GM23338 (cell line): Measurements from ENCODE around the gene RNF13. TPM values are rescaled to one million over a fixed set of nuclear protein-coding genes. Genes with fewer than 3 reads are reported as not detected.

Experiments
- ATAC-seq: fragments of 200-7000 bp; cut with Tn5 transposase; 3 replicates; pipeline ENCODE4 v1.9.1; 2020
- DNase-seq: peaks from one replicate; pipeline ENCODE4 v3.0.0-alpha.2; 2015; ENCODE audit warnings: low spot score
- H2AFZ ChIP-seq: fragments of 200-600 bp; sonication (generic); 2 replicates; pipeline ENCODE4 v1.8.0; 2016; ENCODE audit warnings: antibody characterized with exemption, mild to moderate bottlenecking, moderate library complexity
- H3F3A ChIP-seq: fragments of 200-600 bp; sonication (generic); replicated peaks from 2 replicates; pipeline ENCODE4 v1.8.0; 2017; ENCODE audit warnings: antibody characterized with exemption, mixed run types, low read depth
- H3K27ac ChIP-seq: fragments of 200-600 bp; sonication (generic); 2 replicates; pipeline ENCODE4 v1.6.1; 2016; ENCODE audit warnings: low read depth
- H3K27me3 ChIP-seq: fragments of 200-600 bp; sonication (generic); 2 replicates; pipeline ENCODE4 v1.8.0; 2016; ENCODE audit warnings: mild to moderate bottlenecking, mixed run types, moderate library complexity; ENCODE audit not compliant: insufficient read depth
- H3K36me3 ChIP-seq: fragments of 200-600 bp; sonication (generic); 2 replicates; pipeline ENCODE4 v1.8.0; 2016; ENCODE audit warnings: mild to moderate bottlenecking; ENCODE audit not compliant: insufficient read depth
- H3K4me1 ChIP-seq: fragments of 200-600 bp; sonication (generic); 2 replicates; pipeline ENCODE4 v1.8.0; 2016; ENCODE audit warnings: mild to moderate bottlenecking, moderate library complexity; ENCODE audit not compliant: insufficient read depth
- H3K4me2 ChIP-seq: fragments of 200-600 bp; sonication (generic); 2 replicates; pipeline ENCODE4 v1.7.1; 2017; ENCODE audit warnings: mixed run types
- H3K4me3 ChIP-seq: fragments of 200-600 bp; sonication (generic); 2 replicates; pipeline ENCODE4 v1.6.1; 2016; ENCODE audit warnings: mixed run types
- H3K79me2 ChIP-seq: fragments of 200-600 bp; sonication (generic); replicated peaks from 2 replicates; pipeline ENCODE4 v1.8.0; 2017; ENCODE audit warnings: mild to moderate bottlenecking; ENCODE audit not compliant: insufficient read depth
- H3K9me2 ChIP-seq: fragments of 200-600 bp; sonication (generic); 2 replicates; pipeline ENCODE4 v1.8.0; 2017; ENCODE audit not compliant: insufficient read depth
- H4K20me1 ChIP-seq: fragments of 200-600 bp; sonication (generic); replicated peaks from 2 replicates; pipeline ENCODE4 v1.8.0; 2017; ENCODE audit warnings: mild to moderate bottlenecking; ENCODE audit not compliant: insufficient read depth
- H3K27ac Mint-ChIP-seq: 2 replicates; pipeline ENCODE4 v1.8.0; 2020; ENCODE audit warnings: inconsistent platforms, mild to moderate bottlenecking, moderate library complexity, mixed read lengths
- H3K27me3 Mint-ChIP-seq: 3 replicates; pipeline ENCODE4 v1.8.0; 2022; ENCODE audit warnings: low read depth, mild to moderate bottlenecking, moderate library complexity, mixed read lengths, inconsistent platforms; ENCODE audit not compliant: insufficient read depth, poor library complexity
- H3K36me3 Mint-ChIP-seq: 3 replicates; pipeline ENCODE4 v1.8.0; 2021; ENCODE audit warnings: low read depth, mild to moderate bottlenecking, inconsistent platforms, moderate library complexity, mixed read lengths
- H3K4me1 Mint-ChIP-seq: 3 replicates; pipeline ENCODE4 v1.8.0; 2020; ENCODE audit warnings: mild to moderate bottlenecking, inconsistent platforms, mixed read lengths
- H3K4me3 Mint-ChIP-seq: 3 replicates; pipeline ENCODE4 v1.8.0; 2021; ENCODE audit warnings: moderate library complexity, mild to moderate bottlenecking, inconsistent platforms, mixed read lengths
- H3K9me3 Mint-ChIP-seq: 3 replicates; pipeline ENCODE4 v1.8.0; 2020; ENCODE audit warnings: moderate library complexity, mild to moderate bottlenecking, inconsistent platforms, mixed read lengths
- CREB1 ChIP-seq: fragments of 250-450 bp; sonication (Bioruptor Pico); IDR thresholded peaks from 2 replicates; pipeline ENCODE4 v1.5.0; 2020; ENCODE audit warnings: low read depth, mild to moderate bottlenecking, moderate library complexity
- EZH2 ChIP-seq: fragments of 200-600 bp; sonication (generic); IDR thresholded peaks from one replicate; pipeline ENCODE4 v1.8.0; 2017; ENCODE audit warnings: antibody characterized with exemption, mild to moderate bottlenecking, low read depth; ENCODE audit not compliant: unreplicated experiment
- EZH2phosphoT487 ChIP-seq: fragments of 200-600 bp; sonication (generic); IDR thresholded peaks from one replicate; pipeline ENCODE4 v1.8.1; 2018; ENCODE audit warnings: antibody characterized with exemption; ENCODE audit not compliant: unreplicated experiment
- JUNB ChIP-seq: IDR thresholded peaks from one replicate; pipeline ENCODE4 v1.6.1; 2016; ENCODE audit warnings: antibody characterized with exemption; ENCODE audit not compliant: unreplicated experiment
- NANOG ChIP-seq: IDR thresholded peaks from 2 replicates; pipeline ENCODE4 v1.6.1; 2016; ENCODE audit warnings: antibody characterized with exemption, borderline replicate concordance
- POLR2AphosphoS5 ChIP-seq: IDR thresholded peaks from 2 replicates; pipeline ENCODE4 v1.6.1; 2016; ENCODE audit warnings: antibody characterized with exemption, low read depth
- STAT1 ChIP-seq: IDR thresholded peaks from one replicate; pipeline ENCODE4 v1.6.1; 2016; ENCODE audit warnings: antibody characterized with exemption; ENCODE audit not compliant: unreplicated experiment
- ZNF114 ChIP-seq: fragments of 250-450 bp; sonication (Bioruptor Pico); IDR thresholded peaks from 2 replicates; pipeline ENCODE4 v1.5.0; 2020; ENCODE audit warnings: mild to moderate bottlenecking, moderate library complexity
- ZNF331 ChIP-seq: fragments of 250-450 bp; sonication (Bioruptor Pico); IDR thresholded peaks from 2 replicates; pipeline ENCODE4 v1.5.0; 2020; ENCODE audit warnings: low read depth, mild to moderate bottlenecking, moderate library complexity
- polyA plus RNA-seq: library from polyadenylated mRNA; unstranded; fragments of >200 nt; fragmentation: Nextera tagmentation; extraction: Ambion mirVana; gene quantifications from 2 replicates; pipeline ENCODE4 v1.2.1, GENCODE V29; 2016
- total RNA-seq: library from RNA; depleted of rRNA; stranded (reverse); fragments of >200 nt; shearing (Covaris generic); gene quantifications from 2 replicates; pipeline ENCODE4 v1.2.3, GENCODE V29; 2014
- TF ChIP-seq, protein P1 (sequence below), 2 experiments: fragments of 200-600 bp in 1 of 2; sonication (generic) in 1 of 2; conservative IDR thresholded peaks; 2 replicates each; pipeline versions ENCODE4 v1.5.1 to v1.6.1; 2016 to 2017; ENCODE audit warnings: antibody characterized with exemption in 2 of 2, low read depth in 2 of 2, mild to moderate bottlenecking in 2 of 2, moderate library complexity in 1 of 2
- TF ChIP-seq, protein P2 (sequence below): IDR thresholded peaks from 2 replicates; pipeline ENCODE4 v1.6.1; 2016; ENCODE audit warnings: antibody characterized with exemption
- TF ChIP-seq, protein P3 (sequence below): fragments of 250-450 bp; sonication (Bioruptor Pico); IDR thresholded peaks from 2 replicates; pipeline ENCODE4 v1.5.0; 2020; ENCODE audit warnings: mild to moderate bottlenecking, moderate library complexity
- TF ChIP-seq, protein P4 (sequence below): IDR thresholded peaks from one replicate; pipeline ENCODE4 v1.6.1; 2018; ENCODE audit warnings: antibody characterized with exemption; ENCODE audit not compliant: unreplicated experiment

Gene RNF13
- total and polyA plus RNA-seq, 2 experiments from 2014 or later, result 46.3 to 101 TPM

DNA sequence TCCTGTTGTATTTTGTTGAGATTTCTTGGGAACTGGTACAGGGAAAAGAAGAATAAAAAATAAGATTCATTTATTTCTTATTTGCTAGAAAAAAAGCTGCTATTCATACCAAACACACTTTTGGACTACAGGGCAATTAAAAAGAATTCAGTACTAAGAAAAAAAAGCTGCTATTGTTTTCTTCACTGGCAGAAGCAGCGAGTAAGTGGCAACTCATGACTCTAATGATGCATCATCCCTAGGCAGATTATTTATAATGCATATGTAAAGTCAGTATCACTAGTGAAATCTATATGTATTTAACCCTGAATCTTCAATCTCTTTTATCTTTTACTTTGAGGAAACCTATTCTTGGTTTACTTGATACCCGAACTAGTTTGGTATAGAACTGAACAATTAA lies 142.4 kb downstream of the RNF13 start:
- no peak overlapping the region for H3K27ac ChIP-seq
- H2AFZ ChIP-seq, result no peak overlapping the region
- H3K4me1 ChIP-seq, result peaks cover 18% of the 10 kb centered on the region
- no peaks in the 10 kb centered on the region for H3K9me3 Mint-ChIP-seq
- DNase-seq (no peak), ATAC-seq (no peak)
- no peaks in the 10 kb centered on the region for H3K36me3 ChIP-seq
- no peak overlapping the region for H3K4me3 Mint-ChIP-seq
- no peak overlapping the region for H3K27ac Mint-ChIP-seq
- no peak overlapping the region for H3K4me2 ChIP-seq
- peaks cover 30% of the 10 kb centered on the region for H3K4me1 Mint-ChIP-seq
- H3K27me3 Mint-ChIP-seq, result no peaks in the 10 kb centered on the region
- H3F3A ChIP-seq, result no peaks in the 10 kb centered on the region
- H3K36me3 Mint-ChIP-seq, result peaks cover 16% of the 10 kb centered on the region
- peaks cover 20% of the 10 kb centered on the region for H3K79me2 ChIP-seq
- H4K20me1 ChIP-seq, result peaks cover 27% of the 10 kb centered on the region
- TF ChIP-seq NANOG (no peak), JUNB (no peak), POLR2AphosphoS5 (no peak), STAT1 (no peak), EZH2phosphoT487 (no peak), CREB1 (CRISPR knock-in tag) (no peak), ZNF331 (CRISPR knock-in tag) (no peak), EZH2 (no peak), ZNF114 (CRISPR knock-in tag) (no peak)
- TF ChIP-seq, protein P1, sequence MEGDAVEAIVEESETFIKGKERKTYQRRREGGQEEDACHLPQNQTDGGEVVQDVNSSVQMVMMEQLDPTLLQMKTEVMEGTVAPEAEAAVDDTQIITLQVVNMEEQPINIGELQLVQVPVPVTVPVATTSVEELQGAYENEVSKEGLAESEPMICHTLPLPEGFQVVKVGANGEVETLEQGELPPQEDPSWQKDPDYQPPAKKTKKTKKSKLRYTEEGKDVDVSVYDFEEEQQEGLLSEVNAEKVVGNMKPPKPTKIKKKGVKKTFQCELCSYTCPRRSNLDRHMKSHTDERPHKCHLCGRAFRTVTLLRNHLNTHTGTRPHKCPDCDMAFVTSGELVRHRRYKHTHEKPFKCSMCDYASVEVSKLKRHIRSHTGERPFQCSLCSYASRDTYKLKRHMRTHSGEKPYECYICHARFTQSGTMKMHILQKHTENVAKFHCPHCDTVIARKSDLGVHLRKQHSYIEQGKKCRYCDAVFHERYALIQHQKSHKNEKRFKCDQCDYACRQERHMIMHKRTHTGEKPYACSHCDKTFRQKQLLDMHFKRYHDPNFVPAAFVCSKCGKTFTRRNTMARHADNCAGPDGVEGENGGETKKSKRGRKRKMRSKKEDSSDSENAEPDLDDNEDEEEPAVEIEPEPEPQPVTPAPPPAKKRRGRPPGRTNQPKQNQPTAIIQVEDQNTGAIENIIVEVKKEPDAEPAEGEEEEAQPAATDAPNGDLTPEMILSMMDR (conservative IDR thresholded peaks at IDR 0.05; ENCODE audit: low read depth in 2 of 2), result no peak
- TF ChIP-seq, protein P2, sequence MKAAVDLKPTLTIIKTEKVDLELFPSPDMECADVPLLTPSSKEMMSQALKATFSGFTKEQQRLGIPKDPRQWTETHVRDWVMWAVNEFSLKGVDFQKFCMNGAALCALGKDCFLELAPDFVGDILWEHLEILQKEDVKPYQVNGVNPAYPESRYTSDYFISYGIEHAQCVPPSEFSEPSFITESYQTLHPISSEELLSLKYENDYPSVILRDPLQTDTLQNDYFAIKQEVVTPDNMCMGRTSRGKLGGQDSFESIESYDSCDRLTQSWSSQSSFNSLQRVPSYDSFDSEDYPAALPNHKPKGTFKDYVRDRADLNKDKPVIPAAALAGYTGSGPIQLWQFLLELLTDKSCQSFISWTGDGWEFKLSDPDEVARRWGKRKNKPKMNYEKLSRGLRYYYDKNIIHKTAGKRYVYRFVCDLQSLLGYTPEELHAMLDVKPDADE, result no peak
- TF ChIP-seq, protein P3, sequence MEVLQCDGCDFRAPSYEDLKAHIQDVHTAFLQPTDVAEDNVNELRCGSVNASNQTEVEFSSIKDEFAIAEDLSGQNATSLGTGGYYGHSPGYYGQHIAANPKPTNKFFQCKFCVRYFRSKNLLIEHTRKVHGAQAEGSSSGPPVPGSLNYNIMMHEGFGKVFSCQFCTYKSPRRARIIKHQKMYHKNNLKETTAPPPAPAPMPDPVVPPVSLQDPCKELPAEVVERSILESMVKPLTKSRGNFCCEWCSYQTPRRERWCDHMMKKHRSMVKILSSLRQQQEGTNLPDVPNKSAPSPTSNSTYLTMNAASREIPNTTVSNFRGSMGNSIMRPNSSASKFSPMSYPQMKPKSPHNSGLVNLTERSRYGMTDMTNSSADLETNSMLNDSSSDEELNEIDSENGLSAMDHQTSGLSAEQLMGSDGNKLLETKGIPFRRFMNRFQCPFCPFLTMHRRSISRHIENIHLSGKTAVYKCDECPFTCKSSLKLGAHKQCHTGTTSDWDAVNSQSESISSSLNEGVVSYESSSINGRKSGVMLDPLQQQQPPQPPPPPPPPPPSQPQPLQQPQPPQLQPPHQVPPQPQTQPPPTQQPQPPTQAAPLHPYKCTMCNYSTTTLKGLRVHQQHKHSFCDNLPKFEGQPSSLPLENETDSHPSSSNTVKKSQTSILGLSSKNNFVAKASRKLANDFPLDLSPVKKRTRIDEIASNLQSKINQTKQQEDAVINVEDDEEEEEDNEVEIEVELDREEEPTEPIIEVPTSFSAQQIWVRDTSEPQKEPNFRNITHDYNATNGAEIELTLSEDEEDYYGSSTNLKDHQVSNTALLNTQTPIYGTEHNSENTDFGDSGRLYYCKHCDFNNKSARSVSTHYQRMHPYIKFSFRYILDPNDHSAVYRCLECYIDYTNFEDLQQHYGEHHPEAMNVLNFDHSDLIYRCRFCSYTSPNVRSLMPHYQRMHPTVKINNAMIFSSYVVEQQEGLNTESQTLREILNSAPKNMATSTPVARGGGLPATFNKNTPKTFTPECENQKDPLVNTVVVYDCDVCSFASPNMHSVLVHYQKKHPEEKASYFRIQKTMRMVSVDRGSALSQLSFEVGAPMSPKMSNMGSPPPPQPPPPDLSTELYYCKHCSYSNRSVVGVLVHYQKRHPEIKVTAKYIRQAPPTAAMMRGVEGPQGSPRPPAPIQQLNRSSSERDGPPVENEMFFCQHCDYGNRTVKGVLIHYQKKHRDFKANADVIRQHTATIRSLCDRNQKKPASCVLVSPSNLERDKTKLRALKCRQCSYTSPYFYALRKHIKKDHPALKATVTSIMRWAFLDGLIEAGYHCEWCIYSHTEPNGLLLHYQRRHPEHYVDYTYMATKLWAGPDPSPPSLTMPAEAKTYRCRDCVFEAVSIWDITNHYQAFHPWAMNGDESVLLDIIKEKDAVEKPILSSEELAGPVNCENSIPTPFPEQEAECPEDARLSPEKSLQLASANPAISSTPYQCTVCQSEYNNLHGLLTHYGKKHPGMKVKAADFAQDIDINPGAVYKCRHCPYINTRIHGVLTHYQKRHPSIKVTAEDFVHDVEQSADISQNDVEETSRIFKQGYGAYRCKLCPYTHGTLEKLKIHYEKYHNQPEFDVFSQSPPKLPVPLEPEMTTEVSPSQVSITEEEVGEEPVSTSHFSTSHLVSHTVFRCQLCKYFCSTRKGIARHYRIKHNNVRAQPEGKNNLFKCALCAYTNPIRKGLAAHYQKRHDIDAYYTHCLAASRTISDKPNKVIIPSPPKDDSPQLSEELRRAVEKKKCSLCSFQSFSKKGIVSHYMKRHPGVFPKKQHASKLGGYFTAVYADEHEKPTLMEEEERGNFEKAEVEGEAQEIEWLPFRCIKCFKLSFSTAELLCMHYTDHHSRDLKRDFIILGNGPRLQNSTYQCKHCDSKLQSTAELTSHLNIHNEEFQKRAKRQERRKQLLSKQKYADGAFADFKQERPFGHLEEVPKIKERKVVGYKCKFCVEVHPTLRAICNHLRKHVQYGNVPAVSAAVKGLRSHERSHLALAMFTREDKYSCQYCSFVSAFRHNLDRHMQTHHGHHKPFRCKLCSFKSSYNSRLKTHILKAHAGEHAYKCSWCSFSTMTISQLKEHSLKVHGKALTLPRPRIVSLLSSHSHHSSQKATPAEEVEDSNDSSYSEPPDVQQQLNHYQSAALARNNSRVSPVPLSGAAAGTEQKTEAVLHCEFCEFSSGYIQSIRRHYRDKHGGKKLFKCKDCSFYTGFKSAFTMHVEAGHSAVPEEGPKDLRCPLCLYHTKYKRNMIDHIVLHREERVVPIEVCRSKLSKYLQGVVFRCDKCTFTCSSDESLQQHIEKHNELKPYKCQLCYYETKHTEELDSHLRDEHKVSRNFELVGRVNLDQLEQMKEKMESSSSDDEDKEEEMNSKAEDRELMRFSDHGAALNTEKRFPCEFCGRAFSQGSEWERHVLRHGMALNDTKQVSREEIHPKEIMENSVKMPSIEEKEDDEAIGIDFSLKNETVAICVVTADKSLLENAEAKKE, result no peak
- TF ChIP-seq, protein P4, sequence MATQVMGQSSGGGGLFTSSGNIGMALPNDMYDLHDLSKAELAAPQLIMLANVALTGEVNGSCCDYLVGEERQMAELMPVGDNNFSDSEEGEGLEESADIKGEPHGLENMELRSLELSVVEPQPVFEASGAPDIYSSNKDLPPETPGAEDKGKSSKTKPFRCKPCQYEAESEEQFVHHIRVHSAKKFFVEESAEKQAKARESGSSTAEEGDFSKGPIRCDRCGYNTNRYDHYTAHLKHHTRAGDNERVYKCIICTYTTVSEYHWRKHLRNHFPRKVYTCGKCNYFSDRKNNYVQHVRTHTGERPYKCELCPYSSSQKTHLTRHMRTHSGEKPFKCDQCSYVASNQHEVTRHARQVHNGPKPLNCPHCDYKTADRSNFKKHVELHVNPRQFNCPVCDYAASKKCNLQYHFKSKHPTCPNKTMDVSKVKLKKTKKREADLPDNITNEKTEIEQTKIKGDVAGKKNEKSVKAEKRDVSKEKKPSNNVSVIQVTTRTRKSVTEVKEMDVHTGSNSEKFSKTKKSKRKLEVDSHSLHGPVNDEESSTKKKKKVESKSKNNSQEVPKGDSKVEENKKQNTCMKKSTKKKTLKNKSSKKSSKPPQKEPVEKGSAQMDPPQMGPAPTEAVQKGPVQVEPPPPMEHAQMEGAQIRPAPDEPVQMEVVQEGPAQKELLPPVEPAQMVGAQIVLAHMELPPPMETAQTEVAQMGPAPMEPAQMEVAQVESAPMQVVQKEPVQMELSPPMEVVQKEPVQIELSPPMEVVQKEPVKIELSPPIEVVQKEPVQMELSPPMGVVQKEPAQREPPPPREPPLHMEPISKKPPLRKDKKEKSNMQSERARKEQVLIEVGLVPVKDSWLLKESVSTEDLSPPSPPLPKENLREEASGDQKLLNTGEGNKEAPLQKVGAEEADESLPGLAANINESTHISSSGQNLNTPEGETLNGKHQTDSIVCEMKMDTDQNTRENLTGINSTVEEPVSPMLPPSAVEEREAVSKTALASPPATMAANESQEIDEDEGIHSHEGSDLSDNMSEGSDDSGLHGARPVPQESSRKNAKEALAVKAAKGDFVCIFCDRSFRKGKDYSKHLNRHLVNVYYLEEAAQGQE, result no peak
- no peaks in the 10 kb centered on the region for H3K27me3 ChIP-seq
- no peaks in the 10 kb centered on the region for H3K9me2 ChIP-seq
- no peak overlapping the region for H3K4me3 ChIP-seq
